Stimulated activated CD4-positive, alpha-beta T cell treated with anti-CD3 and anti-CD28 coated beads, Interleukin-2, amount 100 ng/mL, for 4 hours (primary cell): ENCODE results near the gene IRF9.

ENCODE experiments used
- DNase-seq: peaks from one replicate; pipeline ENCODE4 v3.0.0-alpha.2; 2020; ENCODE audit warnings: low read depth

Gene IRF9

GRCh38 chr14:24149302-24149969, 11.6 kb upstream of the IRF9 start:
- no peak for DNase-seq

DNA sequence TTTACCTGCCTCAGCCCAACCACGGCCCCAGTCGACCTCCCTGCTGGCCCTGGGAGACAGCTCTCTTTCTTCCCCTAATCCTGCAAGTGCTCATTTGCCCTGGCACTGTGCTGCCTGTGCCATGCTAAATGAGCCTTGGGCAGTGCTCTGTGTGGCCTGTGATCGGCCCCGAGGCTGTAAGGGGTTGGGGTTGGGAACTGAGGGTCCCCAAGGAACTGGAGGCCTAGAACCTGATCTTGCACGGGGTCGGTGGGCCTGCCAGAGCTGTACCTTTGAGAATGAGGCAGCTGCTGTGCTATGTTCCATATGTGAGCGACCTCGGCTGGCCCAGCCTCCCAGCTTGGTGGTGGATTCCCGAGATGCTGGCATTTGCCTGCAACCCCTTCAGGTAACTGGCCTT, 11.0 kb upstream of the IRF9 start:
- no peak for DNase-seq

DNA sequence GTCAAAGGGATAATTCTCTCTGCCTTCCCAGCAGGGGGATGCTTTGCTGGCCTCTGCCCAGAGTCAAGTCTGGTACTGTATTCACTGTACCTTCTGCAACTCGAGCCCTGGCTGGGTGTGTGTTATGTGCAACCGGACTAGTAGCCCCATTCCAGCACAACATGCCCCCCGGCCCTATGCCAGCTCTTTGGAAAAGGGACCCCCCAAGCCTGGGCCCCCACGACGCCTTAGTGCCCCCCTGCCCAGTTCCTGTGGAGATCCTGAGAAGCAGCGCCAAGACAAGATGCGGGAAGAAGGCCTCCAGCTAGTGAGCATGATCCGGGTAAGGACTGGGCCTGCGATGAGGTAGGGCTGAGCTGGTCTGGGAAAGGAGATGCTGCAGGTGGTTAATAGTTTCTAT, 10.5 kb upstream of the IRF9 start:
- DNase-seq = no peak

DNA sequence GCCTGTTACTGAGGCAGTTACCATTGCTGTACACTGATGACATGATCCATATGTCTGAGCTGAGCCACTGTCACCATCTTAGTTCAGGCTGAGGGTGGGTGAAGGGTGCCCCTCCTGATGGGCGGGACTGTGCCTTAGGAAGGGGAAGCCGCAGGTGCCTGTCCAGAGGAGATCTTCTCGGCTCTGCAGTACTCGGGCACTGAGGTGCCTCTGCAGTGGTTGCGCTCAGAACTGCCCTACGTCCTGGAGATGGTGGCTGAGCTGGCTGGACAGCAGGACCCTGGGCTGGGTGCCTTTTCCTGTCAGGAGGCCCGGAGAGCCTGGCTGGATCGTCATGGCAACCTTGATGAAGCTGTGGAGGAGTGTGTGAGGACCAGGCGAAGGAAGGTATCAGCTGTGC, 10.1 kb upstream of the IRF9 start:
- DNase-seq = no peak

GRCh38 chr14:24151404-24152080, 9.5 kb upstream of the IRF9 start:
- DNase-seq = no peak

- no peak for DNase-seq
Observed at GRCh38 chr14:24155100-24155499, 6.0 kb upstream of the IRF9 start.

GRCh38 chr14:24156840-24157239, 4.2 kb upstream of the IRF9 start:
- DNase-seq = no peak

DNA sequence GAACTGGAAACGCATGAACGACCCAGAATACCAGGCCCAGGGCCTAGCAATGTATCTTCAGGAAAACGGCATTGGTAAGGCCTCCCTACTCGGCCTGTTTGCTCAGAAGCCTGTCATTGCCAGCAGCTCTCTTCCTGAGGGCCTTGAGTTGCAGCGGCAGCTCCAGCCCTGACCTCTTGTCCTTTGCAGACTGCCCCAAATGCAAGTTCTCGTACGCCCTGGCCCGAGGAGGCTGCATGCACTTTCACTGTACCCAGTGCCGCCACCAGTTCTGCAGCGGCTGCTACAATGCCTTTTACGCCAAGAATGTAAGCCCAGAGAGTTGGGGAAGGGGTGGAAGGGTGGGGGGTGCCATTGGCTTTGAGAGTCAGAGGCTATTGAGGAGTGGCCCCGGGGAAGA, 3.7 kb upstream of the IRF9 start:
- DNase-seq = no peak

DNA sequence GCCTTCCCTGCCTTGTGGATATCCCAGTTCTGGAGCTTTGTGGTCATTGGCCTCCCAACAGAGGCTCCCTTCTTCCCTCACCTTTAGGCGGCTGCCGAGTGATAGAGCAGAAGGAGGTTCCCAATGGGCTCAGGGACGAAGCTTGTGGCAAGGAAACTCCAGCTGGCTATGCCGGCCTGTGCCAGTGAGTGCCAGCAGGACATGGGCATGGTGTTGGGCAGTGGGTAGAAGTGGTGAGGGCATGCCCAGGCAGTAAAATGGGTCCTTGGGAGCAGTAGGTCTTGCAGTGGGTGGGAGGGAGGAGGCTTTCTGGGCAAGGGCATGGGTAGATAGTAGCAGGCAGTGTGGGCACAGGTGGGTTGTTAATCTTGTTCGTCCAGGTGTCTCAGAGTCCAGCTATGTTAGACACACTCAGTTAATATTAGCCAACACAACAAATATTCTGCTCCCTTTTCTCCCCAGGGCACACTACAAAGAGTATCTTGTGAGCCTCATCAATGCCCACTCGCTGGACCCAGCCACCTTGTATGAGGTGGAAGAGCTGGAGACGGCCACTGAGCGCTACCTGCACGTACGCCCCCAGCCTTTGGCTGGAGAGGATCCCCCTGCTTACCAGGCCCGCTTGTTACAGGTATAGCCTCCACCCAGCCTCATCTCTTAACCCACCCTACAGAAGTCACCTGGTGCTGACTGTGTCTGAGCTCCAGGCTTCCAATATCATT, 1.1 kb upstream of the IRF9 start:
- DNase-seq = no peak

DNA sequence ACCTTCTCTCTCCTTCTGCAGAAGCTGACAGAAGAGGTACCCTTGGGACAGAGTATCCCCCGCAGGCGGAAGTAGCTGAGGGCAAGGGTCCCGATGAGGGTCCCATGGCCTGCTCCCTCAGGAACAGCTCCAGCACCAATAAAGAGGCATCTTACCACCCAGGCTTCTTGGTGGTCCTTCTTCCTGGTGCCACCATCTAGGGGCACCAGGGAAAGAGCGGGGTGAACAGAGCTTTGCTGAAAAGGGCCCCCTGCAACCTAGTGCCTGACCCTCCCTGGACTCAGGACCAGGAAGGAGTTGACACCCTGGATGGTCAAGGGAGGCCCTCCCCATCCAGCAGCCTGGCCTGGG, 591 bp upstream of the IRF9 start:
- no peak for DNase-seq

DNA sequence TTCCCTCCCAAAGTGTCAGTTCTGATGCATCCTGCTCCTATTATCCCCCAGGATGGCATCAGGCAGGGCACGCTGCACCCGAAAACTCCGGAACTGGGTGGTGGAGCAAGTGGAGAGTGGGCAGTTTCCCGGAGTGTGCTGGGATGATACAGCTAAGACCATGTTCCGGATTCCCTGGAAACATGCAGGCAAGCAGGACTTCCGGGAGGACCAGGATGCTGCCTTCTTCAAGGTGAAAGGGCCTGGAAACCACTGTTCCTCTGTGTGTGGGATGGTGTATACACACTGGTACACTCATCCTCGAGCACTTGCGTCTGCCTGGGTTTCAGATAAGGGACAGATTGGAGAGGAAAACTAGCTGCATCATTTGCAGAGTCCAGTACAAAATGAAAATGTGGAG, 1.0 kb downstream of the IRF9 start:
- DNase-seq = no peak

- no peak for DNase-seq
Observed at GRCh38 chr14:24164518-24164991, 3.5 kb downstream of the IRF9 start.

GRCh38 chr14:24165785-24166184, 4.7 kb downstream of the IRF9 start:
- no peak for DNase-seq

DNA sequence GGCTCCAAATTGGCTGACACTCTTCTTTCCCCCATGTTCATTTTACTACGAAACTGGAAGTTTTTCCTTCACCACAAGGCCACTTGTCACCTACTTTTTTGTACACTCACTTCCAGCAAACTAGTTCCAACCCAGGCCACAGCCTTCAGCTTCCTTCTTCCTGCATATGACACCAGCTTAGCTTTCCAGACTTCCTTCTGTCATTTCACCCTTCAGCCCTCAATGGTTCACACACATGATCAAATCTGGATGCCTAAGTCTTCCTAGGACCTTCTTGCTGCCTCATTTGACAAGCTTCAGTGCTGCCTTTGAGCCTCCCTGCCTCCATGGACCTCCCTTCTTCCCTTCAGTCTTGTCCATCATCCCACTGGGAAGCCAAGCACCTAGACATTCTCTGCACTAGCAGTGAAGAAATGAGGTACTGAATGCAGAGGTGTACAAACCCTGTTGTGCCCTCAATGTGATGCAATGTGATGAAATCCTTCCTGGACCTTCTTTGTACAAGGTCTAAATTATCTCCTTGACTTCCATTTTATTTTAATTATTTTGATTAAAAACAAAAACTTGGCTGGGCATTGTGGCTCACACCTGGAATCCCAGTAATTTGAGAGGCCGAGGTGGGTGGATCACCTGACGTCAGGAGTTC, 6.5 kb downstream of the IRF9 start:
- DNase-seq = no peak

DNA sequence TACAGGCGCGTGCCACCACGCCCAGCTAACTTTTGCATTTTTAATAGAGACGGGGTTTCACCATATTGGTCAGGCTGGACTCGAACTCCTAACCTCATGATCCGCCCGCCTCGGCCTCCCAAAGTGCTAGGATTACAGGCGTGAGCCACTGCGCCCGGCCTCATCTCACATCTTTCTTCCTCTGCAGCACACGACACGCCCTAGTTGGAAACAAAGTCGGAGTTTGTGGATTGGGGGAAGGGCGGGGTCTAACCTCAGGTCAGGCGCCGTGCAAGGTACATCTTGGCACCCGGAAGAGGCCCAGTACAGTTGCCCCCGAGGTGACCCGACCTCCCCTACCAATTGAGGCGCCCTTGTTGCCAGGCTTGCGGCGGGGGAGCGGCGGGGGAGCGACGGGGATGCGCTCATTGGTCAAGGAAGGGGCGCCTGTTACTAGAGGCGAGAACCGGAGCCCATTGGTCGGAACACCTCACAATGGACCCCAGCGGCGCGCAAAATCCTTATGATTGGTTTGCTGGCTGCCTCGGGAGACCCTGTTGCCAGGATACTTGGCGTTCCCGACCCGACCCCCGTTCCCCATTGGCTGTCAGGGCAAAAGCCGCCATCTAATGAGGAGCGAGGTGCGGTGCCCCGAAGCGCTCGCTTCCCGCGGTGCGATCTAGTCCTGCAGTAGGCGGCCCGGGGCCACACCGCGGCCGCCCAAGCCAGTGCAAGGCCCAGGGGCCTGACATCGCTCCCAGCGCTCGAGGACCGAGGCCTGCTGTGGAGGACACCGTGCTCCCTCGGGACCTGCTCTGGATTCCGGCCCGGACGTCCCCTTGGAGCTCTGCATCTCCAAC, 10.6 kb downstream of the IRF9 start, which contains the start of gene REC8:
Gene REC8, plus strand, starts transcription at position 659 of the 839 bp plus-strand sequence. CDS start 473 bp downstream, outside the sequence.
- DNase-seq = peak; percentile 33

GRCh38 chr14:24172261-24172860, 11.3 kb downstream of the IRF9 start:
- DNase-seq = no peak

- no peak for DNase-seq
Observed at GRCh38 chr14:24172871-24173281, 11.8 kb downstream of the IRF9 start.

DNA sequence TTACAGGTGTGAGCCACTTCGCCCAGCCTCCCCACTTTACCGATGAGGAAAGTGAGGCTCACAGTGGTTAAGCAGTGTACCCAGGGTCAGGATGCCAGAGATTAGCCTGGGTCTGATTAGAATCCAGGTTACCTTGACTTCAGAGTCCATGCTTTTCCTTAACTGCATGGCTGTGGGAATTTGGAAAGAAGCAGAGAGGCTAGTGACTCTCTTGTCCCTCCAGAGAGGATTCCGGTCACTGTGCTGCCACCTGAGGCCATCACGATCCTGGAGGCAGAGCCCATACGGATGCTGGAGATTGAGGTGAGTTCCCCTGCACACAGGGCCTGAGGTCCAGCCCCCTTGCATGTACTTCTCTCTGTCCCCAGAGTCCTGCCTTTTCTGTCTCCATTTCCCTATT, 15.5 kb downstream of the IRF9 start:
- DNase-seq = no peak

DNA sequence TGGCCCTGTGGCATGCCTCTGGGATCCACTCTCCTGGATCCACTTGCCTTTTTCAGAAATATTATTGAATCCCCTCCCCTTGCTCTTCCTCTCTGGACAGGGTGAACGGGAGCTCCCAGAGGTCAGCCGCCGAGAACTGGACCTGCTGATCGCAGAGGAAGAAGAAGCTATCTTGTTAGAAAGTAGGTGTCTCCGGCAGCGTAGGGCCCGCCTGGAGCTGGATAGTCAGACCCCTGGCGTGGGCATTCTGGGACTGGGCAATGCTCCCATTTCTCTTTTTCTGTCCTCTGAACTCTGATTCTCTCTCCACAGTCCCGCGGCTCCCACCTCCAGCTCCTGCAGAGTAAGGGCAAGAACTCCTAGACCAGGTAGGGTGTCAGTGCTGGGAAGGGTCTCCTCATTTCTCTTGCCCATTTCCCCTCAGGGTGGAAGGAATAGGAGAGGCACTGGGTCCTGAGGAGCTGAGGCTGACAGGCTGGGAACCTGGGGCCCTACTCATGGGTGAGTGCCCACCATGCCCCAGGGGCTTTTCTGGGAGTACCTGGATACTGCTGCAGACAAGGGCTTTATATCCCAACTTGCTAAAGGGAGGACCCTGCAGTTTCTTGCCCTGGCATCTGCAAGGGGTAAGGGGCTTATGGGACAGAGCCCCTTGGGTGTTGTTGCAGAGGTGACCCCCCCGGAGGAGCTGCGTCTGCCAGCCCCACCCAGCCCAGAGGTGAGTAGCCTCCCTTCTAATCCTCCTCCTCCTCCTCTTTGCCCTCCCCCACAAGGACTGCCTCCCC, 16.2 kb downstream of the IRF9 start:
- no peak for DNase-seq

DNA sequence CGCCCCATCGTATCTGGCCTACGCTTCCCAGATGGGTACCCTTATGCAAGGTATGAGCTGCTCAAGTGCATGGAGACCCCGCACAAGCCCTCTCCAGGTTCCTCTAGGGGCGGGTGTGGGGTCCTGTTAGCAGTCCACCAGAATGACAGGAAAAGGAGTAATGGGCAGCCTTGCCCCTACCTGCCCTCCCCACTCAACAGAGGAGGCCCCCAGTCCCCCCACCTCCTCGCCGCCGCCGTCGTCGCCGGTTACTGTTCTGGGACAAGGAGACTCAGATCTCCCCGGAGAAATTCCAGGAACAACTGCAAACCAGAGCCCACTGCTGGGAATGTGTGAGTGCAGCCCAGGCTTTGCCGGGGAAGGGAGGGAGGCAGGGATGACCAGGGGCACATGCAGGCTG, 16.8 kb downstream of the IRF9 start:
- no peak for DNase-seq
